Lower lobe of right lung (tissue), 2 donors: Measurements from ENCODE around the gene PDLIM4. TPM values are rescaled to one million over a fixed set of nuclear protein-coding genes. Genes with fewer than 3 reads are reported as not detected.

ENCODE experiments used
- ATAC-seq, 2 donors: fragments of 200-7000 bp; cut with Tn5 transposase; one replicate each; pipeline ENCODE4 v1.9.1; 2020 to 2022; ENCODE audit warnings: mild to moderate bottlenecking in 2 of 2, moderate library complexity in 2 of 2
- DNase-seq: peaks from one replicate; pipeline ENCODE4 v3.0.0-alpha.2; 2020
- H3K27ac ChIP-seq: fragments of 200-600 bp; one replicate; pipeline ENCODE4 v1.8.0; 2022
- H3K27me3 ChIP-seq: fragments of 200-600 bp; one replicate; pipeline ENCODE4 v1.8.0; 2022; ENCODE audit warnings: low read depth
- H3K36me3 ChIP-seq: fragments of 200-600 bp; one replicate; pipeline ENCODE4 v1.8.0; 2022; ENCODE audit warnings: mild to moderate bottlenecking
- H3K4me1 ChIP-seq: fragments of 200-600 bp; one replicate; pipeline ENCODE4 v1.8.0; 2022
- H3K4me3 ChIP-seq: fragments of 200-600 bp; one replicate; pipeline ENCODE4 v1.8.0; 2022; ENCODE audit warnings: mild to moderate bottlenecking
- H3K9me3 ChIP-seq: fragments of 200-600 bp; one replicate; pipeline ENCODE4 v1.8.0; 2022
- intact Hi-C: fragments of 100-400 bp; cut with DNase I; formaldehyde crosslinking; loops from one replicate; pipeline ENCODE4 v1.11.0; 2022
- long read RNA-seq: library from polyadenylated mRNA; unstranded; transcript quantifications from one replicate; pipeline ENCODE4 v2.0.0, GENCODE V29; 2021
- total RNA-seq: library from RNA; stranded (reverse); fragmentation: NEBNext Ultra II Directional; extraction: Animal tissue kit (Norgen Biotek cat#: 25700); gene quantifications from one replicate; pipeline ENCODE4 v1.2.1, GENCODE V29; 2021
- TF ChIP-seq, protein P1 (sequence below): fragments of 200-600 bp; IDR thresholded peaks from one replicate; pipeline ENCODE4 v1.8.0; 2022; ENCODE audit warnings: antibody characterized with exemption, mild to moderate bottlenecking
- donor health status: DM: no; HTN: yes; CAD: no; lungs with severe emphysema.

Gene PDLIM4, protein sequence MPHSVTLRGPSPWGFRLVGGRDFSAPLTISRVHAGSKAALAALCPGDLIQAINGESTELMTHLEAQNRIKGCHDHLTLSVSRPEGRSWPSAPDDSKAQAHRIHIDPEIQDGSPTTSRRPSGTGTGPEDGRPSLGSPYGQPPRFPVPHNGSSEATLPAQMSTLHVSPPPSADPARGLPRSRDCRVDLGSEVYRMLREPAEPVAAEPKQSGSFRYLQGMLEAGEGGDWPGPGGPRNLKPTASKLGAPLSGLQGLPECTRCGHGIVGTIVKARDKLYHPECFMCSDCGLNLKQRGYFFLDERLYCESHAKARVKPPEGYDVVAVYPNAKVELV
- total RNA-seq, result 6.7 TPM
- long read RNA-seq, transcript PDLIM4-201 (7 exons, 2,282 nt), result major isoform, 11 of 13 reads
- long read RNA-seq, partial matches to known transcripts, result 0 of 13 reads
- long read RNA-seq, other reads (novel, unspliced or antisense), result 2 of 13 reads

GRCh38 chr5:132257131-132258101 lies at the start of gene PDLIM4:
Gene PDLIM4 (plus strand): TSS chr5:132257696. CDS start chr5:132257735, 39 bp downstream.
- Histone ChIP-seq H3K9me3 (no peaks in the 10 kb centered on the region), H3K27me3 (peaks cover 9% of the 10 kb centered on the region), H3K27ac (peak within 1 kb of the TSS; percentile 63), H3K4me1 (peaks cover 33% of the 10 kb centered on the region), H3K4me3 (peak within 1 kb of the TSS; percentile 54), H3K36me3 (no peaks in the 10 kb centered on the region)
- ATAC-seq (peak; percentile 36 to 46), DNase-seq (no peak)
- TF ChIP-seq, protein P1, sequence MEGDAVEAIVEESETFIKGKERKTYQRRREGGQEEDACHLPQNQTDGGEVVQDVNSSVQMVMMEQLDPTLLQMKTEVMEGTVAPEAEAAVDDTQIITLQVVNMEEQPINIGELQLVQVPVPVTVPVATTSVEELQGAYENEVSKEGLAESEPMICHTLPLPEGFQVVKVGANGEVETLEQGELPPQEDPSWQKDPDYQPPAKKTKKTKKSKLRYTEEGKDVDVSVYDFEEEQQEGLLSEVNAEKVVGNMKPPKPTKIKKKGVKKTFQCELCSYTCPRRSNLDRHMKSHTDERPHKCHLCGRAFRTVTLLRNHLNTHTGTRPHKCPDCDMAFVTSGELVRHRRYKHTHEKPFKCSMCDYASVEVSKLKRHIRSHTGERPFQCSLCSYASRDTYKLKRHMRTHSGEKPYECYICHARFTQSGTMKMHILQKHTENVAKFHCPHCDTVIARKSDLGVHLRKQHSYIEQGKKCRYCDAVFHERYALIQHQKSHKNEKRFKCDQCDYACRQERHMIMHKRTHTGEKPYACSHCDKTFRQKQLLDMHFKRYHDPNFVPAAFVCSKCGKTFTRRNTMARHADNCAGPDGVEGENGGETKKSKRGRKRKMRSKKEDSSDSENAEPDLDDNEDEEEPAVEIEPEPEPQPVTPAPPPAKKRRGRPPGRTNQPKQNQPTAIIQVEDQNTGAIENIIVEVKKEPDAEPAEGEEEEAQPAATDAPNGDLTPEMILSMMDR, result no peak
- intact Hi-C loops, result no loop called here

DNA sequence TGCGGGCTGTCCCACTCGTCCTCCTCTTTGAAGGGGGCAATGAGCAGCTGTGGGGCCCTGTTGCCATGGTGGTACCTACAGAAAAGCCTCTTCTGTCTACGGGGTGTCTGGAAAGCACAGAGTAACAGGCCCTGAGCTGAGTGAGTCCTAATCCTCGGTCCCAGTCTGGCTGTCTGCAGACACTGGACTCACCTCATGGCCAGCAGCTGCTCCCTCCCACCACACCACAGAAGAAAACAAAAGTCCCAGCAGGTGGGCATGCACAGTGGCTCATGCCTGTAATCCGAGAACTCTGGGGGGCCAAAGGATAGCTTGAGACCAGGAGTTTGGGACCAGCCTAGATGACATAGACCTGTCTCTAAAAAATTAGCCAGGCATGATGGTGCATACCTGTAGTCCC lies 49.7 kb upstream of the PDLIM4 start:
- Histone ChIP-seq H3K27me3 (no peaks in the 10 kb centered on the region), H3K9me3 (no peaks in the 10 kb centered on the region), H3K4me1 (peaks cover 25% of the 10 kb centered on the region), H3K27ac (no peak overlapping the region), H3K36me3 (peaks cover 81% of the 10 kb centered on the region), H3K4me3 (no peak overlapping the region)
- ATAC-seq, result no peak
- TF ChIP-seq, protein P1, result no peak
- intact Hi-C loops, result no loop called here
- DNase-seq, result no peak

GRCh38 chr5:132209131-132209530 lies 48.4 kb upstream of the PDLIM4 start:
- Histone ChIP-seq H3K27ac (no peak overlapping the region), H3K36me3 (peaks cover 80% of the 10 kb centered on the region), H3K4me3 (no peak overlapping the region), H3K4me1 (peaks cover 25% of the 10 kb centered on the region), H3K27me3 (no peaks in the 10 kb centered on the region), H3K9me3 (no peaks in the 10 kb centered on the region)
- intact Hi-C loops, result no loop called here
- ATAC-seq, result no peak
- TF ChIP-seq, protein P1, result no peak
- DNase-seq, result no peak

DNA sequence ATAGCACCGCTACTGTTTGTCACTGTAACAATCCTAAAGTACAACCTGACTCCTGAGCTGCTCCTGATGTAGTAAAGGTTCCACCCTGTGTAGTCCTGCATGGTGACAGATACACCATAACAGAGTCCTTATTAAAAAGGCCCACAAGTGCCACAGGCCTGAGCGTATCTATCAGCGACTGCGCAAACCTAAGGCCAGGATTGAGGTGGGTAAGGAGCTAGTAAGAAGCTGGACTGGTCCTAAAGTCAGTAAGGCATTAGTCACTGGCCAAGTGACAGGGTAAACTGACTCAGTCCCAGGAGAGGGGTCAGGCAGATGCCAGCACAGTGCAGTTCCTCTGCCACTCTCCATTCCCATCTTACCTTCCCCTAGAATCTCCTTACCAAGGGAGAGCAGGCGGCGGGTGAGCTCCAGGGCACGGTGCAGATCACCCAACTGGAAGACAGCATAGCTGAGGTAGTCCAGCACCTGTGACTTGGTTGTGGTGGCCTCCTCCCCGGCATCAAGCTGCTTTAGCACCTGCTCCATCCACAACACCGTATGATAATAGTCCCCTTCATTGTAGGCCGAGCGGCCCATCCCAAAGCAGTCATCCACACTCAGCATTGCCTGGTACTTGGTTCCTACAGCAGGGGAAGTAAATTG lies 47.5 kb upstream of the PDLIM4 start:
- H3K36me3 ChIP-seq, result peaks cover 71% of the 10 kb centered on the region
- DNase-seq (no peak), ATAC-seq (no peak)
- H3K9me3 ChIP-seq, result no peaks in the 10 kb centered on the region
- H3K27ac ChIP-seq, result no peak overlapping the region
- H3K4me3 ChIP-seq, result no peak overlapping the region
- no peaks in the 10 kb centered on the region for H3K27me3 ChIP-seq
- TF ChIP-seq, protein P1, result no peak
- H3K4me1 ChIP-seq, result peaks cover 28% of the 10 kb centered on the region
- intact Hi-C loops, result no loop called here

- Histone ChIP-seq H3K4me3 (no peak overlapping the region), H3K27me3 (no peaks in the 10 kb centered on the region), H3K9me3 (no peaks in the 10 kb centered on the region), H3K36me3 (peaks cover 69% of the 10 kb centered on the region), H3K27ac (no peak overlapping the region), H3K4me1 (peaks cover 21% of the 10 kb centered on the region)
- TF ChIP-seq, protein P1, result no peak
- ATAC-seq (no peak), DNase-seq (no peak)
- intact Hi-C loops, result no loop called here
Measured at GRCh38 chr5:132210944-132211343, 46.6 kb upstream of the PDLIM4 start.
